ENCODE data around the gene GAMT.
A peak's percentile ranks its signal among the peaks of the same experiment; 100 is the strongest.

The GAMT gene

DNA sequence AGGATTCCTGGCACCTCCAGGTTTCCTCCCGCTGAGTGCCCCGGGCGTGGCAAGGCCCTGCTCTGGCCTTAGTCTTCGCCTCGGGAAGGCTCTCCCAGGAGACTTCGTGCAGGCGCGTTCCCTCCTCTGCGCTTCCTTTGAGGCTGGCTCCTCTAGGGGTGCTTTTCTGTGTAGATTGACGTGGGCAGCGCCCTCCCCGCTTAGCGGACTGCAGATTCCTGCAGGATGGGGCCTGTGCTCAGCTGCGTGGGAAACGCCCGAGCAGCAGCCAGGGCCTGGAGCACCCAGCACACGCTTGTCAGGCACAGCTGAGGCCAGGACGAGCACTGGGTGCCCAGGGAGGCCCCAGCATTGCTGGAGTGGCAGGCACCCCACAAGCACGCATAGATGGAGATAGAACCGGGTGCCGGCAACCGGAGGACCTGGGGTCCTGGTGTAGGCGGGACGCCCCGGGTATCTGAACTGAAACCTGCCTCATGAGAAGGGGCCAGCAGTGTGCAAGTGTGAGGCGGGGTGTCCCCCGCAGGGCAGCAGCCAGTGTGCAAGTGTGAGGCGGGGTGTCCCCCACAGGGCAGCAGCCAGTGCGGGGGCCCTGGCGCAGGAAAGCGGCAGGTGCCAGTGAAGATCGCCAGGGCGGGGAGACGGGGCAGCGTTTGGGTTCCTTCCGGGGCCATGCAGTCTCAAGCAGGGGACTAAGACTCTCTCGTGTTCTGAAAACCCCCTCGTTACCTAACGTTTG is 14.2 kb downstream of the GAMT start:
- DNase-seq (ENCODE audit: insufficient read length) (no peak), FAIRE-seq (no peak)

DNA sequence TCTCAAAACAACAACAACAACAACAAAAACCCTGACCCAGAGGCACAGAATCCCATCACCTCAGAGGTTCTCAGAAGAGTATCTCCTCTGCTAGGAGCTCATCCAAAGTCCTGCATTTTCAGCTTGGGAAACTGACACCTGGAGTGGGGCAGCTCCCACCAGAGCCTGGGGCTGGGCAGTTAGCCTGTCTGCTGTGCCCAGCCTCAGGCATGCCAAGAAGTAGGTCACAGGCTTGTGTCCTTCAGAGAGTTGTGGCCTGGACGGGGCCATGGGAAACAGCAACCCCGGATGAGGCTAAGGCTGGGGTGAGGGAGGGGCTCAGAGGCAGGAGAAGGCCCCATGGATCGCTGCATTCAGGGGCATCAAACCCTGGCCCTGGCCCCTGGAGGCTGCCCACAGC is 15.5 kb downstream of the GAMT start:
- FAIRE-seq = no peak
- TF ChIP-seq POLR2AphosphoS5 (IDR thresholded peaks at IDR 0.05; ENCODE audit: low read depth, low read length) (no peak), POLR2A (IDR thresholded peaks at IDR 0.05; ENCODE audit: low read depth, low read length) (no peak), TAF1 (IDR thresholded peaks at IDR 0.05; ENCODE audit: borderline replicate concordance, low read depth, low read length) (no peak)
- DNase-seq (ENCODE audit: insufficient read length) = no peak

More for the DNA sequence above, 14.2 kb downstream of the GAMT start:
- TF ChIP-seq POLR2A (IDR thresholded peaks at IDR 0.05; ENCODE audit: low read depth, low read length) = no peak
- TF ChIP-seq TAF1 (IDR thresholded peaks at IDR 0.05; ENCODE audit: borderline replicate concordance, low read depth, low read length) = no peak
- TF ChIP-seq POLR2AphosphoS5 (IDR thresholded peaks at IDR 0.05; ENCODE audit: low read depth, low read length) = no peak

DNA sequence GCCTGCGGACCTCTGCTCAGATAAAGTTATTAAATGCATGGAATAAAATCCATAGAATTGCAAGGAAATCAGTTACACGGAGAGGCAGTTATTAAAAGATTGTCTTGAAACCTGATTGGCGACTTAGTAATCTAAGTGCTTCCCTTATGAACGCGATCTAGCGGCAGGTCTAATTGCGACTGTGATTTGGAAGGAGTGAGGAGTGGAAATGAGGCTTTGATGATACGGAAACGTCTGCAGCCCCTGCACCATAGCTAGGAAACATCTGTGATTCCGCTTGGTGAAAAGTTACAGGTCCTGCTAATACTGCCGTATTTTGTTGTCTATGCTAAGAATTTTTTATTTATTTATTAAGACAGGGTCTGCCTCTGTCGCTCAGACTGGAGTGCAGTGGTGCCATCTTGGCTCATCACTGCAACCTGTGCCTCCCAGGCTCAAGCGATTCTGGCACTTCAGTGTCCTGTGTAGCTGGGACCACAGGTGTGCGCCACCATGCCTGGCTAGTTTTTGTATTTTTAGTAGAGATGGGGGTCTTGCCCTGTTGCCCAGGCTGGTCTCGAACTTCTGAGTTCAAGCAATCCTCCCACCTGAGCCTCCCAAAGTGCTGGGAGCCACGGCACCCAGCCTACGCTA is 16.7 kb downstream of the GAMT start:
- DNase-seq (ENCODE audit: insufficient read length) = no peak
- TF ChIP-seq POLR2AphosphoS5 (IDR thresholded peaks at IDR 0.05; ENCODE audit: low read depth, low read length) = no peak
- no peak for TF ChIP-seq TAF1 (IDR thresholded peaks at IDR 0.05; ENCODE audit: borderline replicate concordance, low read depth, low read length)
- TF ChIP-seq POLR2A (IDR thresholded peaks at IDR 0.05; ENCODE audit: low read depth, low read length) = no peak
- no peak for FAIRE-seq

DNA sequence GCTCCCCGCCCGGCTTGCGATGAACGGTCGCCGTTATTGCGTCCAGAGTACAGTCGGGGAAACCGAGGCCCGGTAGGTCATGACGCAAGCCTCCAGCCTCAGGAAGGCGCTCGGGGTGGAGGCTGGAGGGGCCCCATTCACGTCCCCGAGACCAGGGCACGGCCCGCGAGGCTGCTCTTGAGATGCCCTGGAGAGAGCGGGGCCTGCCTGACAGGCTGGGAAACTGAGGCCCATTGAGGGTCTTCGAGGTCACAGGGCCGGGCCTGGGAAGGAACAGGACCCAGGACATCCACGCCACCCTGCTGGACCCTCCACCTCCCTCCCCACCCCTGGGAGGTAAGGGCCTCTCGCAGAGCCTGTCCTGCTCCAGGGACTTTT is 17.3 kb downstream of the GAMT start:
- DNase-seq (ENCODE audit: insufficient read length) (no peak), FAIRE-seq (no peak)
- no peak for TF ChIP-seq POLR2AphosphoS5 (IDR thresholded peaks at IDR 0.05; ENCODE audit: low read depth, low read length)

DNA sequence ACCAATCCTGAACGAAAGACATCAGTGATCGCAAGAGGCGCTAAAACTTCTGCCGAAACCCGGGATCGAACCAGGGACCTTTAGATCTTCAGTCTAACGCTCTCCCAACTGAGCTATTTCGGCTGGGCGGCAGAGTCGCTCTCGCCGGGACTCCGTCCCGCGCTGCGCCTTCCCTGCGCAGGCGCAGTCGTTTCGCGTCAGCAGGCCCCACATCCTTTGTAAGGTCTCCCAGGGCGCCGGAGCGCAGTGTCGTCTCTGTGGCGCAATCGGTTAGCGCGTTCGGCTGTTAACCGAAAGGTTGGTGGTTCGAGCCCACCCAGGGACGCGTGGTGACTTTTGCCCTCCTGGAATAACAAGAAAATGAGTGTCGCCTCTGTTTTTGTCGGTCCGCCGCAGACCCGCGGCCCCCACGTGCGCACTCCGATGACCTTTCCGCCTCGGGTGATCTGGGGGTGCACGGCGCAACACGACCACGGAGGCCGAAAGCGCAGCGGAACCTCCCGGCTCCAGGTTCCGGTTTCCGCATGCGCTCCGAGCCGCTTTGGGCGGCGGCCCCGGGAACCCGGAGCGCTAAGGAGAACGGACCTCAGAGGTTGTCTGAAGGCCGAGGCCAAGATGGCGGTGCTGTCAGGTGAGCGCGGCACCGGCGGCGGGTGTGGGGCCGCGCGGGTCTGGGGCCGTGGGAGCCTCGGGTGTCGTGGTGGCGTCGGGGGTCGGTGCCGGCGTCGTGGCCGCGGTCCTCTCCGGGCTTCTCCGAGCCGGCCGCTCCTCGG is 17.8 kb downstream of the GAMT start, which contains the start of gene NDUFS7:
Gene NDUFS7 (plus strand): TSS at position 596 of the 773 bp plus-strand sequence. CDS start 20 bp downstream, at position 616.
- TF ChIP-seq POLR2A (IDR thresholded peaks at IDR 0.05; ENCODE audit: low read depth, low read length) = peak; percentile 76; the same call in 1 of the 2 replicates
- 0 out of 2 replicates have a peak, but pooled peaks have one; percentile 65 for TF ChIP-seq POLR2AphosphoS5 (IDR thresholded peaks at IDR 0.05; ENCODE audit: low read depth, low read length)
- peak; percentile 89 for TF ChIP-seq TAF1 (IDR thresholded peaks at IDR 0.05; ENCODE audit: borderline replicate concordance, low read depth, low read length)
- FAIRE-seq (peak; percentile 97), DNase-seq (ENCODE audit: insufficient read length) (peak; percentile 77)

DNA sequence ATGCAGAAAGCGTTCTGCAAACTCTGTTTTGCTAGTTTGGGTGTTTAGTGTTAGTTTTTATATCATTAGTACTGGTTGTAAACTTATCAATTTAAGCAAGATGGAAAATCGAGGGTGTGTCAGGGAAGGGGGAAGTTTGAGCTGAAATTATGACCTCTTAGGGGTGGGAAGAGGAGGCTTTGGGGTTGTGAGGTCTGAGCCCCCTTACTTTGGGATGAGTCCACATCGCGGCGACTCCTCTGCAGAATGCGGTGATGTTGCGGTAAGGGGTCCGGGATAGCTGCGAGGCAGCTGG is 18.4 kb downstream of the GAMT start:
- DNase-seq (ENCODE audit: insufficient read length) (no peak), FAIRE-seq (no peak)
- TF ChIP-seq POLR2AphosphoS5 (IDR thresholded peaks at IDR 0.05; ENCODE audit: low read depth, low read length) = no peak
- no peak for TF ChIP-seq TAF1 (IDR thresholded peaks at IDR 0.05; ENCODE audit: borderline replicate concordance, low read depth, low read length)
- no peak for TF ChIP-seq POLR2A (IDR thresholded peaks at IDR 0.05; ENCODE audit: low read depth, low read length)

DNA sequence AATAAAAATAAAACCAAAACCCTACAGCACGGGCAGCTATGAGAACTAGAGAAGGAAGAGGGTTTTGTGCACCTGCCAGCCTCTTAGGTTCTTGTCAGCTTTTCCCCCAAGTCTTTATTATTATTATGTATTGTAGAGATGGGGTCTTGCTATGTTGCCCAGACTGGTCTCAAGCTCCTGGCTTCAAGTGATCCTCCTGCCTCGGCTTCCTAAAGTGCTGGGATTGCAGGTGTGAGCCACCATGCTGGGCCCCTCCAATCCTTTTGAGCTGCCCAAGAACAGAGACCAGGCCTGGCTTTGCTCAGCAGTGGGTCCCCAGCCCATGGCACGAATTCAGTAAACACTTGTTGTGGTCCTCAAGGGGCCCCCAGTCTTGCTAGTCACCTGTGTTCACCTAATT is 19.1 kb downstream of the GAMT start:
- DNase-seq (ENCODE audit: insufficient read length) (no peak), FAIRE-seq (no peak)
- no peak for TF ChIP-seq POLR2A (IDR thresholded peaks at IDR 0.05; ENCODE audit: low read depth, low read length)
- TF ChIP-seq POLR2AphosphoS5 (IDR thresholded peaks at IDR 0.05; ENCODE audit: low read depth, low read length) = no peak
- TF ChIP-seq TAF1 (IDR thresholded peaks at IDR 0.05; ENCODE audit: borderline replicate concordance, low read depth, low read length) = no peak

DNA sequence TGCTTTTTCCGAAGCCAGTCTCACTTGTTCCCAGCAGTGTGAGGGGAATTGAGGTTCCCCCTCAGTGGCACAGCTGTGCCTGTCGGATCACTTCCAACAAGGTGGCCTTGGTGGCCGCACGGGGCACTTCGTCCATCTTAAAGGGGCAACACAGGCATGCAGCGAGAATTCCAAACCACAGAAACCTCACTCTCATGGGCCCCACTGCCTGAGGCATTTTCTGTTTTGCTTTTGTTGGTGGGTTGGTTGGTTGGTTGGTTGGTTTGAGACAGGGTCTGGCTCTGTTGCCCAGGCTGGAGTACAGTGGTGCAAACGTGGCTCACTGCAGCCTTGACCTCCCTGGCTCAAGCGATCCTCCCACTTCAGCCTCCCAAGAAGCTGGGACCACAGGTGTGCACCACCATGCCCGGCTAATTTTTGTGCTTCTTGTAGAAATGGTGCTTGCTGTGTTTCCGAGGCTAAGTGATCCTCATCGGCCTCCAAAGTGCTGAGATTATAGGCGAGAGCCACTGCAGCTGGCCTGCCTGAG is 21.3 kb downstream of the GAMT start:
- no peak for DNase-seq (ENCODE audit: insufficient read length)
- TF ChIP-seq POLR2A (IDR thresholded peaks at IDR 0.05; ENCODE audit: low read depth, low read length) = no peak
- no peak for FAIRE-seq

DNA sequence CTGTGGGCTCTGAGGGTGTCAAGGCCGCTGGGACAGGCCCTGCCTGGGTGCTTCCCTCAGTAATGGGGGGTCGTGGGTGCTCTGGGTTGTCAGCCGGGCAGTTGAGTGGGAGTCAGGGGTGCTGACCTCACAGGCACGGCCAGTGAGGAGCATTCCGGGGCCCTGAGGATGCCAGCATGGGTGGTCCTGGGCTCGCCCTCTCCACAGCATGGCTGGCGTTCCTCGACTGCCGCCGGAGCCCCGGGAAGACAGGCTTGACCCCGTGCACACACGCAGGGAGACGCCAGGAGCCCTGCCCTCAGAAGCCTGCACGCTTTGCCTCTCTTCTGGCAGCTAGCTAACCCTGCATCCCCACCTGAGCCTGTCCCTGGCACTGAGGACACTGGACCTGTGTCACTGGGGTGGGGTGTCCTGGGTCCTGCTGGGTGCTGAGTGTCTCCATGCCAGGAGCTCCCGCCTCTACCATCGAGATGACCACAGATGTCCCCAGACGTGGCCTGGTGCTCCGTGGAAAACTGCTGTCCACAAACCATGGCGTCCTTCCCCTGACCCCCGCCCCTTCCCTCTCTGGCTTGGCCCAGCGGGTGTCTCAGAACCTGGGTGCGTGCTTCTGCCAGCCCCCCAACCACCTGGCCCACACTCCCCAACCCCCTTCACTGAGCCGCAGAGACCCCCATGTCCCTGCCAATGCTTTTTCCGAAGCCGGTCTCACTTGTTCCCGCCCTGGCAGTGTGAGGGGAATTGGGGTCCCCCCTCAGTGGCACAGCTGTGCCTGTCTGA is 22.0 kb downstream of the GAMT start:
- FAIRE-seq = no peak
- TF ChIP-seq POLR2A (IDR thresholded peaks at IDR 0.05; ENCODE audit: low read depth, low read length) = no peak
- no peak for TF ChIP-seq POLR2AphosphoS5 (IDR thresholded peaks at IDR 0.05; ENCODE audit: low read depth, low read length)
- no peak for TF ChIP-seq TAF1 (IDR thresholded peaks at IDR 0.05; ENCODE audit: borderline replicate concordance, low read depth, low read length)
- DNase-seq (ENCODE audit: insufficient read length) = no peak

DNA sequence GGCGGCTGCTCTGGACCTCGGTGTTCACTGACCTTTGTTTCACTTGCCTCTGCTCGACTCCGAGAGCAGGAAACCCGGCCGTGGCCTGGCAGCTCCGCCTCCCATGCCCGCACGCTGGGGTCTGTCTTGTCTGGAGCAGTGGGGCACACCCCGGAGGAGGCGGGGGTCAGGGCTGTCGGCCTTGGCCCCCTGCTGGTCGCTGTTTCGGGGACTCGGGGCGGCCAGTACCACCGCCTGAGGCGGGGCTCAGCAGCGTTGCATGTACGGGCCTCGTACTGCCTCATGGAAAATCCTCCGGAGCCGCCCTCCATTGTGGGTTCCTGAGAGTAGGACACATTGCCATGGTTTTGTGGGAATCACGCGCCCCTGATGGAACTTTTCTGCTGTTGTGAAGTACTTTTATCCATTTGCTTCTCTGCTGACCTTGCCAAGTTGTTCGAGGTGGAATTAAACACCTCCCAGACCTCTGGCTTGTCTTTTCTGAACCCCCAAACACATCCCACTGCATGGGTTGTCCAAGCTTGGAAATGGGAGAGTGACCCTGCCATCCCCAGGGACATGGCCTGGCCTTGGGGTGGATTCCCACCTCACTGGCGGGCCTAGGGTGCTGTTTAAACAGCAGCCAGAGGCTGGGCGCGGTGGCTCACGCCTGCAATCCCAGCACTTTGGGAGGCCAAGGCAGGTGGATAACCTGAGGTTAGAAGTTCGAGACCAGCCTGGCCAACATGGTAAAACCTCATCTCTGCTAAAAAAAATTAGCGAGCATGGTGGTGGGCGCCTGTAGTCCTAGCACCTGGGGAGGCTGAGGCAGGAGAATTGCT is 23.2 kb downstream of the GAMT start:
- no peak for DNase-seq (ENCODE audit: insufficient read length)
- no peak for FAIRE-seq
- TF ChIP-seq TAF1 (IDR thresholded peaks at IDR 0.05; ENCODE audit: borderline replicate concordance, low read depth, low read length) = no peak
- no peak for TF ChIP-seq POLR2AphosphoS5 (IDR thresholded peaks at IDR 0.05; ENCODE audit: low read depth, low read length)
- no peak for TF ChIP-seq POLR2A (IDR thresholded peaks at IDR 0.05; ENCODE audit: low read depth, low read length)
